BJ (cell line): ENCODE measurements around the gene VPREB1. TPM values are rescaled to one million over a fixed set of nuclear protein-coding genes. Genes with fewer than 3 reads are reported as not detected.

Experiments
- CTCF ChIA-PET: fragments of 350-600 bp; formaldehyde crosslinking; extraction: SDS; loops from one replicate; lab custom pipeline; 2021; ENCODE audit warnings: antibody characterized with exemption, inconsistent platforms; lab: Yijun Ruan, JAX
- POLR2A ChIA-PET: fragments of 300-600 bp; sonication (Branson Sonifier 250); formaldehyde crosslinking; extraction: SDS; loops from one replicate; lab custom pipeline; 2021; ENCODE audit warnings: antibody characterized with exemption; lab: Charles Lee
- DNase-seq: peaks from one replicate; pipeline ENCODE4 v3.0.0-alpha.2; 2011; ENCODE audit warnings: low read depth
- H3K27me3 ChIP-seq: 2 replicates; pipeline ENCODE4 v1.6.0; 2011; ENCODE audit warnings: low read length; ENCODE audit not compliant: control insufficient read depth, insufficient read depth
- H3K36me3 ChIP-seq: 2 replicates; pipeline ENCODE4 v1.5.1; 2011; ENCODE audit warnings: low read length; ENCODE audit not compliant: control insufficient read depth, insufficient read depth
- H3K4me3 ChIP-seq: 2 replicates; pipeline ENCODE4 v1.5.1; 2011; ENCODE audit warnings: low read depth, mild to moderate bottlenecking, control low read depth, low read length
- polyA plus RNA-seq: library from polyadenylated mRNA; depleted of rRNA; stranded (reverse); fragments of >200 nt; gene quantifications from 2 replicates; pipeline ENCODE4 v1.2.3, GENCODE V29; 2011
- TF ChIP-seq, protein P1 (sequence below): IDR thresholded peaks from 2 replicates; pipeline ENCODE4 v1.5.1; 2011; ENCODE audit warnings: low read depth, mild to moderate bottlenecking, control low read depth, inconsistent platforms, low read length, moderate library complexity; ENCODE audit not compliant: insufficient read depth

Gene VPREB1
- polyA plus RNA-seq, 1 experiment = not detected

DNA sequence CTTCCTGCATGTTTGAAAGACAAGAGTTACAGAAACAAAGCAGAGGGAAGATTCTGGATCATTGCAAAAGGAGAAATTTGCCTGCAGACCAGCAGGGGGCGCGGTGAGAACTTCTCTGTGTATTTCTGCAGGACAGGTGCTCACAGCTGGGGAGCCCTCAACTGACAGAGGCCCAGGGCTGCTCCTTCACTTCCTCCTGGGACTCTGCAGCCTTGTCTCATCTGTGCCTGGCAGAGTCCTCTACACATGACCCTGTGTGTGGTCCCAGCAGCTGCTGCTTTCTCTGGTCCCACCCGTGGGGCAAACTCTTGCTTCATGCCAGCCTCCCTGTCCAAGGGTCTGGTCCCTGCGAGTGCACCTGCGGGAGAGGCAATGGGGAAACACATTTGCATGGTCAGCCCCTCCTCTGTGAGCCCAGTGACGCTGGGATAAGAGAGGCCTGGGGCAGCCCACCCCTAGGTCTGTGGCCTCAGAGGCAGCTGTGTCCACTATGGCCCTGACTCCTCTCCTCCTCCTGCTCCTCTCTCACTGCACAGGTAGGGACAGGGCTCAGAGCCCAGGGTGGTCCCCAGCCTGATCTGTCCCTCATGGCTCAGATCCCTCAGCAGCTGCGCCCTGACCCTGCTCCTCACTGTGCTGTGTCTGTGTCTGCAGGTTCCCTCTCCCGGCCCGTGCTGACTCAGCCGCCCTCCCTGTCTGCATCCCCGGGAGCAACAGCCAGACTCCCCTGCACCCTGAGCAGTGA, 43.2 kb upstream of the VPREB1 start:
- Histone ChIP-seq H3K4me3 (no peak overlapping the region), H3K36me3 (no peaks in the 10 kb centered on the region), H3K27me3 (peaks cover 11% of the 10 kb centered on the region)
- DNase-seq = no peak
- TF ChIP-seq, protein P1, sequence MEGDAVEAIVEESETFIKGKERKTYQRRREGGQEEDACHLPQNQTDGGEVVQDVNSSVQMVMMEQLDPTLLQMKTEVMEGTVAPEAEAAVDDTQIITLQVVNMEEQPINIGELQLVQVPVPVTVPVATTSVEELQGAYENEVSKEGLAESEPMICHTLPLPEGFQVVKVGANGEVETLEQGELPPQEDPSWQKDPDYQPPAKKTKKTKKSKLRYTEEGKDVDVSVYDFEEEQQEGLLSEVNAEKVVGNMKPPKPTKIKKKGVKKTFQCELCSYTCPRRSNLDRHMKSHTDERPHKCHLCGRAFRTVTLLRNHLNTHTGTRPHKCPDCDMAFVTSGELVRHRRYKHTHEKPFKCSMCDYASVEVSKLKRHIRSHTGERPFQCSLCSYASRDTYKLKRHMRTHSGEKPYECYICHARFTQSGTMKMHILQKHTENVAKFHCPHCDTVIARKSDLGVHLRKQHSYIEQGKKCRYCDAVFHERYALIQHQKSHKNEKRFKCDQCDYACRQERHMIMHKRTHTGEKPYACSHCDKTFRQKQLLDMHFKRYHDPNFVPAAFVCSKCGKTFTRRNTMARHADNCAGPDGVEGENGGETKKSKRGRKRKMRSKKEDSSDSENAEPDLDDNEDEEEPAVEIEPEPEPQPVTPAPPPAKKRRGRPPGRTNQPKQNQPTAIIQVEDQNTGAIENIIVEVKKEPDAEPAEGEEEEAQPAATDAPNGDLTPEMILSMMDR = peak; percentile 74
- CTCF ChIA-PET = interaction anchor here (0.8 to 2.3 kb wide), 15 partner anchors 9 to 191 kb away, joined by 3 to 6 read pairs (median 4); no protein-coding TSS in a partner anchor
- POLR2A ChIA-PET = no interaction called here

GRCh38 chr22:22201930-22202343, 42.6 kb upstream of the VPREB1 start:
- Histone ChIP-seq H3K4me3 (no peak overlapping the region), H3K36me3 (no peaks in the 10 kb centered on the region), H3K27me3 (peaks cover 13% of the 10 kb centered on the region)
- ChIA-PET CTCF (interaction anchor here (0.8 to 2.3 kb wide), 10 partner anchors 8 to 91 kb away, joined by 3 to 6 read pairs (median 4); no protein-coding TSS in a partner anchor), POLR2A (no interaction called here)
- TF ChIP-seq, protein P1 = no peak
- DNase-seq = no peak

GRCh38 chr22:22203048-22203971, 41.3 kb upstream of the VPREB1 start:
- TF ChIP-seq, protein P1 = no peak
- DNase-seq = no peak
- Histone ChIP-seq H3K4me3 (no peak overlapping the region), H3K36me3 (no peaks in the 10 kb centered on the region), H3K27me3 (peaks cover 13% of the 10 kb centered on the region)
- ChIA-PET POLR2A (no interaction called here), CTCF (interaction anchor here (0.8 kb wide), 1 partner anchor 95 kb away, joined by 3 read pairs; no protein-coding TSS in a partner anchor)

GRCh38 chr22:22207845-22208564, 36.6 kb upstream of the VPREB1 start:
- ChIA-PET POLR2A (no interaction called here), CTCF (interaction anchor here (0.6 to 2.4 kb wide), 14 partner anchors 9 to 724 kb away, joined by 3 to 11 read pairs (median 4); no protein-coding TSS in a partner anchor)
- Histone ChIP-seq H3K4me3 (no peak overlapping the region), H3K27me3 (0 out of 2 replicates have a peak, but pooled peaks cover 8% of the 10 kb centered on the region), H3K36me3 (no peaks in the 10 kb centered on the region)
- TF ChIP-seq, protein P1 = peak; percentile 79
- DNase-seq = no peak
